ENCODE results near the gene SHC2. TPM values are rescaled to one million over a fixed set of nuclear protein-coding genes. Genes with fewer than 3 reads are reported as not detected.
"Not testable (repeated sequence)": the region's sequence is repeated elsewhere in the genome, so short reads cannot be mapped to it uniquely, and the experiment has no call there.

The SHC2 gene
- total RNA-seq, 1 donor from 2014 or later = 1.7 TPM

- not testable (repeated sequence) for ATAC-seq
Measured at GRCh38 chr19:422917-423226, 38.0 kb downstream of the SHC2 start.

- ATAC-seq = no peak
Measured at GRCh38 chr19:422213-422916, 38.5 kb downstream of the SHC2 start.

GRCh38 chr19:419721-420515 is 40.9 kb downstream of the SHC2 start:
- ATAC-seq = no peak

GRCh38 chr19:418761-419671 is 41.8 kb downstream of the SHC2 start:
- ATAC-seq = peak; percentile 24

- no peak for ATAC-seq
Measured at GRCh38 chr19:416416-416815, 44.4 kb downstream of the SHC2 start.

GRCh38 chr19:415292-415691 is 45.5 kb downstream of the SHC2 start:
- no peak for ATAC-seq

- ATAC-seq = no peak
Measured at GRCh38 chr19:413756-414420, 46.9 kb downstream of the SHC2 start.

- no peak for ATAC-seq
Measured at GRCh38 chr19:412356-413355, 48.2 kb downstream of the SHC2 start.

GRCh38 chr19:411723-412355 is 49.0 kb downstream of the SHC2 start:
- no peak for ATAC-seq

- ATAC-seq = not testable (repeated sequence)
Measured at GRCh38 chr19:411121-411722, 49.6 kb downstream of the SHC2 start.

GRCh38 chr19:410243-410781 is 50.5 kb downstream of the SHC2 start:
- no peak for ATAC-seq

- no peak for ATAC-seq
Measured at GRCh38 chr19:409516-410242, 51.2 kb downstream of the SHC2 start.

- peak; percentile 12 for ATAC-seq
Measured at GRCh38 chr19:408902-409515, 51.8 kb downstream of the SHC2 start, which contains the start of gene C2CD4C. TSS of gene C2CD4C (minus strand) at chr19:409147. CDS start at chr19:408361, 786 bp downstream.

GRCh38 chr19:408441-408901 is 52.4 kb downstream of the SHC2 start:
- ATAC-seq = no peak

- no peak for ATAC-seq
Measured at GRCh38 chr19:407511-408440, 53.1 kb downstream of the SHC2 start.

GRCh38 chr19:406971-407510 is 53.8 kb downstream of the SHC2 start:
- ATAC-seq = no peak

- peak; percentile 13 for ATAC-seq
Measured at GRCh38 chr19:406135-406781, 54.6 kb downstream of the SHC2 start.

Measured in esophagus mucosa (tissue), 1 donor.